Colonic mucosa (tissue), 4 donors: ENCODE results near the gene AMIGO1. TPM values are rescaled to one million over a fixed set of nuclear protein-coding genes. Genes with fewer than 3 reads are reported as not detected.
A peak's percentile ranks its signal among the peaks of the same experiment; 100 is the strongest.

Experiments used
- DNase-seq: peaks from one replicate; pipeline ENCODE4 v3.0.0-alpha.2; 2020
- H3K27ac ChIP-seq: fragments of 200-600 bp; one replicate; pipeline ENCODE4 v1.8.0; 2021
- H3K27me3 ChIP-seq: fragments of 200-600 bp; one replicate; pipeline ENCODE4 v1.8.0; 2021
- H3K36me3 ChIP-seq: fragments of 200-600 bp; one replicate; pipeline ENCODE4 v1.8.0; 2021
- H3K4me1 ChIP-seq: fragments of 200-600 bp; one replicate; pipeline ENCODE4 v1.8.0; 2021; ENCODE audit warnings: mild to moderate bottlenecking
- H3K4me3 ChIP-seq: fragments of 200-600 bp; one replicate; pipeline ENCODE4 v1.8.0; 2021
- H3K9ac ChIP-seq, 2 donors: one replicate each; pipeline ENCODE4 v1.7.0; 2013; ENCODE audit warnings: control low read depth in 2 of 2, low read depth in 2 of 2, low read length in 2 of 2
- H3K9me3 ChIP-seq: fragments of 200-600 bp; one replicate; pipeline ENCODE4 v1.8.0; 2021
- intact Hi-C: fragments of 100-400 bp; cut with DNase I; formaldehyde crosslinking; loops from one replicate; pipeline ENCODE4 v1.14.1; 2022
- total RNA-seq, 2 donors: library from RNA; stranded (reverse); fragmentation: NEBNext Ultra II Directional in 1 of 2; extraction: Animal tissue kit (Norgen Biotek cat#: 25700) in 1 of 2; gene quantifications; one replicate each; pipeline ENCODE4 v1.2.1, GENCODE V29; 2021
- TF ChIP-seq, protein P1 (sequence below): fragments of 200-600 bp; IDR thresholded peaks from one replicate; pipeline ENCODE4 v1.8.0; 2022; ENCODE audit warnings: antibody characterized with exemption, mild to moderate bottlenecking
- donor health status: healthy.
- donor health status: DM: no; HTN: no; CAD: no.
- donor health status: DM: no; HTN: no; CAD: no.

Gene AMIGO1
- total RNA-seq, 2 donors from 2014 or later: 2.5 to 3.9 TPM

GRCh38 chr1:109535971-109536491 lies 26.5 kb upstream of the AMIGO1 start:
- TF ChIP-seq, protein P1, sequence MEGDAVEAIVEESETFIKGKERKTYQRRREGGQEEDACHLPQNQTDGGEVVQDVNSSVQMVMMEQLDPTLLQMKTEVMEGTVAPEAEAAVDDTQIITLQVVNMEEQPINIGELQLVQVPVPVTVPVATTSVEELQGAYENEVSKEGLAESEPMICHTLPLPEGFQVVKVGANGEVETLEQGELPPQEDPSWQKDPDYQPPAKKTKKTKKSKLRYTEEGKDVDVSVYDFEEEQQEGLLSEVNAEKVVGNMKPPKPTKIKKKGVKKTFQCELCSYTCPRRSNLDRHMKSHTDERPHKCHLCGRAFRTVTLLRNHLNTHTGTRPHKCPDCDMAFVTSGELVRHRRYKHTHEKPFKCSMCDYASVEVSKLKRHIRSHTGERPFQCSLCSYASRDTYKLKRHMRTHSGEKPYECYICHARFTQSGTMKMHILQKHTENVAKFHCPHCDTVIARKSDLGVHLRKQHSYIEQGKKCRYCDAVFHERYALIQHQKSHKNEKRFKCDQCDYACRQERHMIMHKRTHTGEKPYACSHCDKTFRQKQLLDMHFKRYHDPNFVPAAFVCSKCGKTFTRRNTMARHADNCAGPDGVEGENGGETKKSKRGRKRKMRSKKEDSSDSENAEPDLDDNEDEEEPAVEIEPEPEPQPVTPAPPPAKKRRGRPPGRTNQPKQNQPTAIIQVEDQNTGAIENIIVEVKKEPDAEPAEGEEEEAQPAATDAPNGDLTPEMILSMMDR: no peak
- intact Hi-C loops: loop anchor here (10.0 kb wide), 1 partner anchor 111 kb away; the partner anchor contains the start of gene PSMA5
- H3K27ac ChIP-seq: no peak overlapping the region
- no peaks in the 10 kb centered on the region for H3K9me3 ChIP-seq
- H3K4me3 ChIP-seq: no peak overlapping the region
- no peaks in the 10 kb centered on the region for H3K36me3 ChIP-seq
- peaks cover 5% of the 10 kb centered on the region for H3K4me1 ChIP-seq
- no peaks in the 10 kb centered on the region for H3K27me3 ChIP-seq
- H3K9ac ChIP-seq: no peak overlapping the region
- no peak for DNase-seq

DNA sequence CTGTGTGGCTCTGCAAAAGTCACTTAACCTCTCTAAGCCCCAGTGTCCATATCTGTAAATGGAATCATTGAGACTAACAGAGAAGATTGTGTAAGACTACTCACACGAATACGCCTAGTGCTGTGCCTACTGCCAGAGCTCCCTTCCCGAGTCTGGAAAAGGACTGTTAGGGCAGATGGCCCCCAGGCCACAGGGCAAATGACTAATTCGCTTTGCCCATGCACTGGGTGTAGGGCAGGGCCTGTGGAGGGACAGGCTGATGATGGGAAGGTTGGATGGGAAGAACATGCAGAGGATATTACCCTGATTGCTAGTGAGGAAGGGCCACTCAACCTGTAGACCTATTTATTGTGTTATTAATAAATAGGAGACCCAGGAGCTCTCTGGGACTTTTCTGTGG lies 26.0 kb upstream of the AMIGO1 start:
- H3K27ac ChIP-seq: no peak overlapping the region

GRCh38 chr1:109534307-109534858 lies 24.9 kb upstream of the AMIGO1 start:
- Histone ChIP-seq H3K4me1 (peaks cover 5% of the 10 kb centered on the region), H3K9ac (no peak overlapping the region), H3K27ac (no peak overlapping the region), H3K27me3 (no peaks in the 10 kb centered on the region), H3K4me3 (no peak overlapping the region), H3K9me3 (no peaks in the 10 kb centered on the region), H3K36me3 (no peaks in the 10 kb centered on the region)
- no peak for DNase-seq
- TF ChIP-seq, protein P1: no peak
- intact Hi-C loops: loop anchor here (10.0 kb wide), 1 partner anchor 110 kb away; the partner anchor contains the start of gene PSMA5

More for the DNA sequence above, 26.0 kb upstream of the AMIGO1 start:
- TF ChIP-seq, protein P1: no peak
- Histone ChIP-seq H3K36me3 (no peaks in the 10 kb centered on the region), H3K27me3 (no peaks in the 10 kb centered on the region), H3K9ac (no peak overlapping the region), H3K9me3 (no peaks in the 10 kb centered on the region), H3K4me1 (peaks cover 5% of the 10 kb centered on the region), H3K4me3 (no peak overlapping the region)
- no peak for DNase-seq
- intact Hi-C loops: loop anchor here (10.0 kb wide), 1 partner anchor 111 kb away; the partner anchor contains the start of gene PSMA5

DNA sequence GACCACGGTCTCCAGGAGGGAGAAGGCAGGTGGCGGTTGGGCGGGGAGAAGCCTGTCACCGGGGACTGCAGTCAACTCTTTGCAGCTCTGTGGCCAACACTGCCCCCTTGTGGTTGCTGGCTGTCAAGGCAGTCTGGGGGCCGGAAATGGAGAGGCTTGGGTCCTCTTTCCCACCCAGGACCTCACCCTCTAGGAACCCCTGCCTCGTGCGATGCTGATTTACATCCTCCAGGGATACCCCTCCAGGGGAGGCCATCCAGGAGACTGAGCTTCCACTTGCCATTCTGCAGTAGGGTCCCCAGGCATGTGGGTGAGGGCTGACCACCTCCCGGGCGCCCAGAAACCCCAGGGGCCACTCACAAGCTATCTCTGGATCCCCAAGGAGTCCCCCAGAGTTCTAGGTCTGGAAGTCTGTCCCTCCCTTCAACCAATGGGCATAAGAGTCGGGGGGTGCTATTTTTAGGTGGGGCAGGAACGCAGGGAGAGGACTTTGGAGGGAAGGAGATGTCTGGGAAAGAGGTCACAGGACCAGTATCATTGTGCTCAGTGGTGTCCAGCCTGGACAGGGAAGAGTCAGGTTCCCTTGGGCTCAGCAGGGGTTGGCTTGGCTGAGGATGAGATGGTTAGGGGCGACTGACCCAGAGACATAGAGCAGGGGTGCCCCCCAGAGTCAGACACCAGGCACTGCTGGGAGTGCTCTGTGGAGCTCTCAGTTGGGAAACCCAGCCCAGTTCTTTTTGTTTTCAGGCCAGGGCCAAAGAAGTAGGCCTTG lies 23.0 kb upstream of the AMIGO1 start:
- intact Hi-C loops: loop anchor here (2.0 to 10.0 kb wide), 2 partner anchors 42 to 108 kb away; partner anchors contain the start of gene PSMA5
- Histone ChIP-seq H3K9me3 (no peaks in the 10 kb centered on the region), H3K4me3 (peak overlapping the region; percentile 4), H3K27ac (peak overlapping the region; percentile 17), H3K9ac (peak overlapping the region; percentile 28 to 59), H3K36me3 (no peaks in the 10 kb centered on the region), H3K27me3 (no peaks in the 10 kb centered on the region), H3K4me1 (peaks cover 5% of the 10 kb centered on the region)
- DNase-seq: peak; percentile 89
- TF ChIP-seq, protein P1: peak; percentile 86

GRCh38 chr1:109531826-109532364 lies 22.4 kb upstream of the AMIGO1 start:
- intact Hi-C loops: loop anchor here (2.0 to 10.0 kb wide), 3 partner anchors 33 to 107 kb away; partner anchors contain the start of gene PSMA5
- H3K9me3 ChIP-seq: no peaks in the 10 kb centered on the region
- DNase-seq: no peak

More at GRCh38 chr1:109531826-109532364, 22.4 kb upstream of the AMIGO1 start:
- Histone ChIP-seq H3K36me3 (no peaks in the 10 kb centered on the region), H3K27me3 (no peaks in the 10 kb centered on the region), H3K4me1 (peaks cover 5% of the 10 kb centered on the region), H3K9ac (no peak overlapping the region), H3K27ac (no peak overlapping the region), H3K4me3 (no peak overlapping the region)
- TF ChIP-seq, protein P1: no peak
